Naive B cell (primary cell): ENCODE measurements around the gene F13B. TPM values are rescaled to one million over a fixed set of nuclear protein-coding genes. Genes with fewer than 3 reads are reported as not detected.
"Not testable (repeated sequence)": the region's sequence is repeated elsewhere in the genome, so short reads cannot be mapped to it uniquely, and the experiment has no call there.

Experiments used
- ATAC-seq, 2 donors: fragments of 150-1000 bp; cut with Tn5 transposase; 2 replicates each; pipeline ENCODE4 v1.10.0; 2021; ENCODE audit warnings: low read depth in 2 of 2, mild to moderate bottlenecking in 2 of 2, moderate library complexity in 2 of 2
- DNase-seq: peaks from one replicate; pipeline ENCODE4 v3.0.0; 2022
- H3K27ac Mint-ChIP-seq, 6 donors: one replicate each; pipeline ENCODE4 v1.8.0; 2020 to 2022; ENCODE audit warnings: mild to moderate bottlenecking in 6 of 6, mixed read lengths in 6 of 6, moderate library complexity in 5 of 6, inconsistent platforms in 2 of 6
- H3K27me3 Mint-ChIP-seq, 3 donors: one replicate each; pipeline ENCODE4 v1.8.0; 2021 to 2022; ENCODE audit warnings: mixed read lengths in 3 of 3, mild to moderate bottlenecking in 1 of 3
- H3K36me3 Mint-ChIP-seq, 2 donors: one replicate each; pipeline ENCODE4 v1.8.0; 2020 to 2022; ENCODE audit warnings: mixed read lengths in 2 of 2, inconsistent platforms in 1 of 2, mild to moderate bottlenecking in 1 of 2
- H3K4me1 Mint-ChIP-seq, 3 donors: one replicate each; pipeline ENCODE4 v1.8.0; 2020 to 2022; ENCODE audit warnings: mixed read lengths in 3 of 3, inconsistent platforms in 1 of 3, mild to moderate bottlenecking in 1 of 3, moderate library complexity in 1 of 3
- H3K4me3 Mint-ChIP-seq, 8 donors: one replicate each; pipeline ENCODE4 v1.8.0; 2020 to 2022; ENCODE audit warnings: mild to moderate bottlenecking in 8 of 8, mixed read lengths in 8 of 8, moderate library complexity in 8 of 8, inconsistent platforms in 2 of 8
- H3K9me3 Mint-ChIP-seq, 7 donors: one replicate each; pipeline ENCODE4 v1.8.0; 2020 to 2022; ENCODE audit warnings: mixed read lengths in 7 of 7, mild to moderate bottlenecking in 5 of 7, inconsistent platforms in 2 of 7, moderate library complexity in 1 of 7
- polyA plus RNA-seq, 6 donors: library from polyadenylated mRNA; unstranded; fragments of 300-500 nt; fragmentation: Illumina TruSeq; gene quantifications; one replicate each; pipeline ENCODE4 v1.2.3, GENCODE V29; 2021; ENCODE audit warnings: low read depth in 6 of 6

The F13B gene, protein sequence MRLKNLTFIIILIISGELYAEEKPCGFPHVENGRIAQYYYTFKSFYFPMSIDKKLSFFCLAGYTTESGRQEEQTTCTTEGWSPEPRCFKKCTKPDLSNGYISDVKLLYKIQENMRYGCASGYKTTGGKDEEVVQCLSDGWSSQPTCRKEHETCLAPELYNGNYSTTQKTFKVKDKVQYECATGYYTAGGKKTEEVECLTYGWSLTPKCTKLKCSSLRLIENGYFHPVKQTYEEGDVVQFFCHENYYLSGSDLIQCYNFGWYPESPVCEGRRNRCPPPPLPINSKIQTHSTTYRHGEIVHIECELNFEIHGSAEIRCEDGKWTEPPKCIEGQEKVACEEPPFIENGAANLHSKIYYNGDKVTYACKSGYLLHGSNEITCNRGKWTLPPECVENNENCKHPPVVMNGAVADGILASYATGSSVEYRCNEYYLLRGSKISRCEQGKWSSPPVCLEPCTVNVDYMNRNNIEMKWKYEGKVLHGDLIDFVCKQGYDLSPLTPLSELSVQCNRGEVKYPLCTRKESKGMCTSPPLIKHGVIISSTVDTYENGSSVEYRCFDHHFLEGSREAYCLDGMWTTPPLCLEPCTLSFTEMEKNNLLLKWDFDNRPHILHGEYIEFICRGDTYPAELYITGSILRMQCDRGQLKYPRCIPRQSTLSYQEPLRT
- polyA plus RNA-seq = not detected

DNA sequence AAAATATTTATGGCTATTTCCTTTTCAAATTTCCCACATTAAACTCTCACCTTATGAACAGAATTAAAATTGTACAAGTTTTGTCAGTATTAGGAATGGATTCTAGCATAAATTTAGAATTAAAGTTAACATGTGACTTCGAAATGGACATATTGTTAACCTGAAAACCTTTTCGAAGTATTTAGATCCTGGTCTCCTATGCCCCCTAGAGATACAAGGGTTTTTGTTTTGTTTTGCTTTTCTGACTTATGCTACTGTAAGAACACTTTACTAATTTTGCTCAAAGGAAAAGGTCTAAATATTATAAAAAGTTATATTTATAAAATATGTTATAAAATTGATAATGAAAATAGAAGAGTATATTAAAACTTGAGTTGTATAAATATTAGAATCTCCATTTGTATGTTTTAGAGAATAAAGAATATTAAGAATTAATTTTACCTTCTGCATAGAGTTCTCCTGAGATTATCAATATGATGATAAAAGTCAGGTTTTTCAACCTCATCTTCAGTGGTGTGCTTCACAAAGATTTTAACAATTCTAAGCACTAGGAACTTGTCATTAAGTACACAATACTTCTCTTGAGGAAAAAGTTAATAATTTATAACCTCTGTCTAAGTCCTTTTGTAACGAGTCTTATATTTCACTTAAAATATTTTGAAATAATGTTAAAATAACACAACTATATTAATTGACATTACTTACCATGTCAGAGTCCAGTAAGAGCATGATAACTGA, at the start of gene F13B:
Gene F13B (minus strand): TSS at position 542 of the 738 bp plus-strand sequence. CDS start 37 bp downstream, at position 505.
- Mint-ChIP-seq H3K4me3 (no peak within 1 kb of the TSS), H3K27ac (no peak within 1 kb of the TSS), H3K4me1 (no peaks in the 10 kb centered on the region), H3K36me3 (no peaks in the 10 kb centered on the region), H3K27me3 (no peaks in the 10 kb centered on the region), H3K9me3 (peaks cover 3 to 14% (median 9%) of the 10 kb centered on the region in 7 donors)
- ATAC-seq (no peak), DNase-seq (no peak)

DNA sequence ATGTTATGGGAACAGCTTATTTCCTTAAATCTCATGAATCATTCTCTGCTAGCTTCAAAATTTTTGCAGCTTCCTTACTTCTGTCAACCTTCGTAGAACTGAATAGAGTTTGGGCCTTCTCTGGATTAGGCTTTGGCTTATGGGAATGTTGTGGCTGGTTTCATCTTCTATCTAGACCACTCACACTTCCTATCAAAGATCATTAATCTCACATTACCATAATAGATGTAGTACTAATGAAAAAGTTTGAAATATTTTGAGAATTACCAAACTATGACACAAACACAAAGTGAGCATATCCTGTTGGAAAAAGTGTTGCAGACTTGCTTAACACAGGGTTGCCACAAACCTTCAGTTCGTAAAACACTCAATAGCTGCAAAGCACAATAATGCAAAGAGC, 49.1 kb upstream of the F13B start:
- ATAC-seq (no peak), DNase-seq (no peak)
- no peaks in the 10 kb centered on the region for H3K4me1 Mint-ChIP-seq
- no peaks in the 10 kb centered on the region for H3K36me3 Mint-ChIP-seq
- H3K27me3 Mint-ChIP-seq = no peaks in the 10 kb centered on the region
- H3K4me3 Mint-ChIP-seq = no peak overlapping the region
- no peaks in the 10 kb centered on the region for H3K9me3 Mint-ChIP-seq
- H3K27ac Mint-ChIP-seq = no peak overlapping the region

DNA sequence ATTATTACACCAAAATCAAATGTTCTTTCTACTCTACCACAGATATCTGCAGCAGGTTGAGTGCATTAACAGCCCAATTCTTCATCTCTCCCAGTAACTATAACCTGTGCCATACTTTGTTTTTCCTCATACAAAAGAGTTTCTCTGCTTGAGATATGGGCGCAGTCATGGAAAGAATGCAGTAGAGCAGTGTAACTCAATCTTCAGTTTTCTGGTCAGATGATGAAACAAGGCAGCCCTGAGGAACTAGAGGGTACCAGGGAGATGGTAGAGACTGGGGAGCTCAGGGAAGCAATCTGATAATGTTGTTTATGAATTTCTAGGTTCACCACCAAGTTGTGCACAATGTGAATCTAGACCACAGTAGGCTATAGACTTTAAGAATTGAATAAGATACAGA, 39.8 kb upstream of the F13B start:
- Mint-ChIP-seq H3K36me3 (no peaks in the 10 kb centered on the region), H3K27me3 (no peaks in the 10 kb centered on the region), H3K27ac (no peak overlapping the region), H3K9me3 (peaks cover 0 to 2% (median 0%) of the 10 kb centered on the region in 7 donors), H3K4me1 (no peaks in the 10 kb centered on the region), H3K4me3 (no peak overlapping the region)
- ATAC-seq (no peak), DNase-seq (no peak)

DNA sequence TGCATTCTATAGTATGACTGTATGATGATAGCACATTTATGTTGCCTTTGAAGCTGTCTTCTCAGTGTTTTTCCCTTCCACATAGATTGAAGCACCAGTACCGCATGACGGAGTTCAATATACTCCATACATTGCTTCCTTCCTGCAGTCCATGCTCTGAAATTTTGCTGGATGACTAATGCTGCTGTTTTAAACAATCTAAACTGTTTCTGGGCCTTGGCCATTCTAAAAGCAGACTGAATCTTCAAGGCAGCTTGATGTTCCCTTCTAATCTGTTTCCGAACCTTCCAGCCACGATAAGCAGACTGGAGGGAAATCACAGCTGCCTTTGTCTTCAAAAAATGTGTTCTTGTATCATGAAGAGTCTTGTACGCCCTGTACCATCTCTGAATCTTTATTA, 36.2 kb upstream of the F13B start:
- H3K27me3 Mint-ChIP-seq = no peaks in the 10 kb centered on the region
- H3K9me3 Mint-ChIP-seq = peaks cover 0 to 2% (median 0%) of the 10 kb centered on the region in 7 donors
- no peak overlapping the region for H3K4me3 Mint-ChIP-seq
- H3K27ac Mint-ChIP-seq = no peak overlapping the region
- no peaks in the 10 kb centered on the region for H3K4me1 Mint-ChIP-seq
- no peak for DNase-seq
- no peaks in the 10 kb centered on the region for H3K36me3 Mint-ChIP-seq
- ATAC-seq = no peak

DNA sequence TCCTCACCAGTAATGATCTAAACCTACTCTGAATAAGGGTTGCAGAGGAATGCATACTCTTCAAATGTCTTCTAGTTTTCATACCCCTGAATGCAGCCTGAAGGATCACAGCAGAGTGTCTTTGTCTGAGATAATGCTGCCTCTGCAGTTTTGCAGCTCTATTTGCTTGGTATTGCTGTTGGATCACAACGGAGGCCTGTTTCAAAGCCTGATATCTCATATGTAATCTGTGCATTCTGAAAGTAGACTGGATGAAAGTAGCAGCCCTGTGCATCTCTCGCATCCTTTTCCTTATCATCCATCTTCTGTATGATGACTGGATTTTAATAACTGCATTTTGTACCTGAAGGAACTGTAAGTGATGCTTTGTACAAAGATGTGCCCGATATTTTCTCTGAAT, 34.9 kb upstream of the F13B start:
- Mint-ChIP-seq H3K27me3 (no peaks in the 10 kb centered on the region), H3K4me1 (no peaks in the 10 kb centered on the region), H3K27ac (no peak overlapping the region), H3K36me3 (no peaks in the 10 kb centered on the region), H3K4me3 (no peak overlapping the region), H3K9me3 (no peaks in the 10 kb centered on the region)
- ATAC-seq (no peak), DNase-seq (no peak)

DNA sequence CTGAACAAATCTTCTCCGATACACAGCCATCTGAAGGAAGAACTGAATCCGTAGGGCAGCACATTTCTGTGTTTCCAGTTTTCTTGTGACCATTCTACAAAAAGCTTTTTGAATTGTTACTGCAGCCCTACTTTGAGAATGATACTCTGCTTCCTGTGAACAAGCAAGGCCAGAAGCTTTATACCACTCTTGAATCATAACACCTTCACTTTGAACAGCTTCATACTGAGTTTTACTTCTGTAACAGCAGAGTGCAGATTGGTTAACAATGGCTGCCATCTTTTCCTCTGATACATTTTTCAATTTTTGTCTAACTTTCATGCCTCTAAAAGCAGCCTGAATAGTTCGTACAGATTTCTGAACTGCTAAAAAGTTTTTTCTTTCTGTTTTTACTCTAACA, 33.6 kb upstream of the F13B start:
- Mint-ChIP-seq H3K9me3 (no peaks in the 10 kb centered on the region), H3K27ac (no peak overlapping the region), H3K4me1 (no peaks in the 10 kb centered on the region), H3K27me3 (no peaks in the 10 kb centered on the region), H3K36me3 (no peaks in the 10 kb centered on the region), H3K4me3 (no peak overlapping the region)
- DNase-seq = no peak
- ATAC-seq = no peak

DNA sequence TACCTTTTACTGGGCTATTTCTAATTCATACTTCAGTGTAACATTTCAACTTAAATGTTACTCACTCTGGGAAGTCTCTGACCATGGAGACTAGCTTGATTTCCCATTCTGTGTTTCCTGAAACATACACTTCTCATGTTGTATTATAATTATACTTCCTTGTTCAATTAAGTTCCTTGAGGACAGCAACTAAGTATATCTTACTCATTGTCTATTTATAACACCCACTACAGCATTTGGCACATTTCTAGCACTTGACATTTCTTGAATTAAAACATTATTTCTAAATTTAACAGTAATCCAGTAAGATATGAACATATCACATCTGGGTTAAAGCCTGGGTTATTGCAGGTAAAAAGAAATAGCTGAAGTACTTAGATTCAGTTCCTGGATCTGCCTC, 32.4 kb upstream of the F13B start:
- no peaks in the 10 kb centered on the region for H3K36me3 Mint-ChIP-seq
- H3K4me3 Mint-ChIP-seq = no peak overlapping the region
- no peaks in the 10 kb centered on the region for H3K9me3 Mint-ChIP-seq
- no peak overlapping the region for H3K27ac Mint-ChIP-seq
- no peak for ATAC-seq
- DNase-seq = no peak
- H3K27me3 Mint-ChIP-seq = no peaks in the 10 kb centered on the region
- H3K4me1 Mint-ChIP-seq = no peaks in the 10 kb centered on the region

DNA sequence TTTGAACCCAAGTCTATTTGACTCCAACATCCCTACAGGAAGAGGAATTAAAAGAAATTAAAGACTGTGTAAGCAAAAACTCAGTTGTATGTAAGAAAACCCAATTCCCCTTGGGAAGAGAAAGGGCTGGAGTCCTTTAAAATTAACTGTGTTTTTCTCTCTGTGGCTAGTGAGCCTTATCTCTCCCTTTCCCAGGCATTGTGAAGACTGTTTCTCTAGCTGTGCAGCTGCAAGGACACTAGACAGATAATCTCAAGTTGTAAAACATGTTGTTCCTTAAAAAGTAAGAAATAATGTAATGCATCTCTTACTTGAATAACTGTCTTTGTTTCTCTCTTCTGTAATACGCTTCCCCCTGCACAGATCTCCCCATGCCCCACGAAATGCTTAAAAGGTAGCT, 29.9 kb upstream of the F13B start:
- not testable (repeated sequence) for H3K4me1 Mint-ChIP-seq, ATAC-seq

DNA sequence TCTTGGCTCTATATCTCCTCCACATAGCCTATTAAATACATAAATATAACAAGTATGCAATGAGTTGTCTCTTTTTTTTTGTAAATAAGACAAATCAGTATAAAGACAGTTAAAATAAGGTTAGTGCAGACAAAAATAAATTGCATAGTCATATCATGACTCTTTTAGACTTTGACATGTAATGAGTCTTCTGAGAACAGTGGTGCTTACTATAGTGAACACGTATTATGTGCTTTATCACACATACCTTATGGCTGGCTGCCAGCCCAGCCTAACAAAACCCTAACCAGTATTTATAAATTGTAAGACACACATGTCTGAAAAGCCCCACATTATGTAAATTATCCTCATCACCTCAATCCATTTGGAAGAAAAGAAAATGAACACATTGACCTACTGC, 29.1 kb upstream of the F13B start:
- no peaks in the 10 kb centered on the region for H3K27me3 Mint-ChIP-seq
- H3K4me1 Mint-ChIP-seq = no peaks in the 10 kb centered on the region
- H3K4me3 Mint-ChIP-seq = no peak overlapping the region
- no peak for DNase-seq
- H3K27ac Mint-ChIP-seq = no peak overlapping the region
- no peak for ATAC-seq
- H3K36me3 Mint-ChIP-seq = no peaks in the 10 kb centered on the region
- H3K9me3 Mint-ChIP-seq = no peaks in the 10 kb centered on the region

More for the DNA sequence above, 29.9 kb upstream of the F13B start:
- H3K4me3 Mint-ChIP-seq, DNase-seq, H3K27ac Mint-ChIP-seq, H3K27me3 Mint-ChIP-seq, H3K36me3 Mint-ChIP-seq, H3K9me3 Mint-ChIP-seq: not testable (repeated sequence)

DNA sequence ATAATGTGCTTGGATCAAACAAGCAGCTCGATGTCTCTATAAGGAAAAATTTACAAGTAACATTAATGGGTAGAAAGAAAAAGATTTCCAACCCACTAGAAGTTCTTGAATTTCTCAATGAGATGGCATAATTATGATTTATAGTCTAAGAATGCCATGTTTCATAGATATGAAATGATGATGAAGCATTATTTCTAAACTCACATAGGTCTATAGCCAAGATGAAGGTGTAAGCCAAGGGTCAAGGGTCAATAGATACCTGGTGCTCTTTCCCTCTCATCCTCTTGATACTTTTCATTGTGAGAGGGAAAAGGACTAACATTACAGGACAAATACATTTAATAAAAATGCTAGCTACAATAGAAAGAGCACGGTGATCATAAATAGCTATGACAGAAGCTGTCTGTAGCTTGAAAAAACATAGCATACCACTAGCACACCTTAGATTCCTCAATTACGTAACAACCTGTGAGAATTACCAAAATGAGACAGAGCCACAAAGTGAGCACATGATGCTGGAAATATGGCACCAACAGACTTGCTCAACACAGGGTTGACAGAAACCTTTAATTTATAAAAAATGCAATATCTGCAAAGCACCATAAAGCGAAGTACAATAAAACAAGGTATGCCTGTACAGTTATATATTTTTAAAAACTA, 26.3 kb upstream of the F13B start:
- Mint-ChIP-seq H3K27ac (no peak overlapping the region), H3K27me3 (no peaks in the 10 kb centered on the region), H3K36me3 (no peaks in the 10 kb centered on the region), H3K4me1 (no peaks in the 10 kb centered on the region), H3K9me3 (no peaks in the 10 kb centered on the region), H3K4me3 (no peak overlapping the region)
- no peak for ATAC-seq
- DNase-seq = no peak

DNA sequence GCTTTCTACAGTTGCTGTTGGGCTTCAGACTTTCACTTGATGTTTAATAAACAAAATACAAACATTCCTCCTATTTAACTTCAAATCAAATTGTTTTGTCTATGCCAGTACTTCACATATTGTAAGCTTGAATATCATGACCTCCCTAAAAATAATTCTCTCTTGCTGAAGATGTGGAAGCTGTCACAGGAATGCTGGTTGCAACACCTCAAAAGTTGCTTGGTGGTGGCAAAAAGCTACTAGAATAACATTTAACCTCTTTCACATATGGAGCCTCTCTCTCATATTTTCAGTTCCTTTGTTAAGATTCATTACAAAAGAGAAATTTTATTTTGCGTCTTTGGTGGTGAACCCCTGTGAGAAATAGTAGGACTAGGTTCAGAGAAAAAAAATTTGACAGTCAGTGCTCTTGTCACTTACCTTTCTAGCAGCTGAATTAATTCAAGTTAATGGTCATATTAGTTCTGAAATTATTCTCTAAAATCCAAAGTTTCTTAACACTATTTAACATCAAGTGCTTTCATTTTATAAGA, 25.5 kb upstream of the F13B start:
- DNase-seq (no peak), ATAC-seq (no peak)
- H3K4me3 Mint-ChIP-seq = no peak overlapping the region
- no peaks in the 10 kb centered on the region for H3K27me3 Mint-ChIP-seq
- H3K4me1 Mint-ChIP-seq = no peaks in the 10 kb centered on the region
- no peak overlapping the region for H3K27ac Mint-ChIP-seq
- no peaks in the 10 kb centered on the region for H3K9me3 Mint-ChIP-seq
- no peaks in the 10 kb centered on the region for H3K36me3 Mint-ChIP-seq

DNA sequence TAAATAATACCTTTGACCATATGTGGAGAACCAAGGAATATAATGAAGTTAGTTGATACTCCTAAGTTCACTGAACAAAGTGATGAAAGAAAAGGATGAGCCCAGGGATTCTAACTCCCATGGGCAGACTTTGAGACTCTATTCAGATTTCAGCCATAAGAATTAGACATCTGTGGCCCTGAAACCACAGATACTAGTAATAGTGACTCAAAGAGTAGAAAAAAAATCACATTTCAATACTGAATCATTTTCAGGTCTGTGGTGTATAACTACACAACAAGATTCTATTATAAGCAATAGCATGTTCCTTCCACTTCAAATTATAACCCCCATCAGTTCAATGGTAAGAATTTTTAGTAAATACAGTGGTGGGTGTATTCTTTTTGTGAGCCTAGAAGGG, 16.4 kb upstream of the F13B start:
- H3K36me3 Mint-ChIP-seq = peaks cover 0 to 9% of the 10 kb centered on the region in 2 donors

DNA sequence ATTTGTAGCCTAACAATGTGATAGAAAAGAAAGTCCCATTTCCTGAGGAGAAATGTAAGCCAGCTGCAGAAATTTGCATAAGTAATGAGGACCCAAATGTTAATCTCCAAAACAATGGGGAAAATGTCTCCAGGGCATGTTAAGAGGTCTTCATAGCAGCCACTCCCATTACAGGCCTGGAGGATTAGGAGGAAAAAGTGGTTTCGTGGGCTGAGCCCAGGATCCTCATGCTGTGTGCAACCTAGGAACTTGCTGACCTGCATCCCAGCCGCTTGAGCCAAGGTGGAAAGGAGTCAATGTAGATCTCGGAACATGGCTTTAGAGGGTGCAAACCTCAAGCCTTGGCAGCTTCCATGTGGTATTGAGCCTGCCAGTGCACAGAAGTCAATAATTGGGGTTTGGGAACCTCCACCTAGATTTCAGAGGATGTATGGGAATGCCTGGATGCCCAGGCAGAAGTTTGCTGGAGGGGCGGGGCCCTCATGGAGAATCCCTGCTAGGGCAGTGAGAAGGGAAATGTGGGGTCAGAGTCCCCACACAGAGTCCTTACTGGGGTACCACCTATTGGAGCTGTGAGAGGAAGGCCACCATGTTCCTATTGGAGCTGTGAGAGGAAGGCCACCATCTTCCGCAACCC, 14.2 kb upstream of the F13B start:
- Mint-ChIP-seq H3K27ac (no peak overlapping the region), H3K4me1 (no peaks in the 10 kb centered on the region), H3K27me3 (no peaks in the 10 kb centered on the region), H3K9me3 (peaks cover 8 to 30% (median 17%) of the 10 kb centered on the region in 7 donors), H3K4me3 (no peak overlapping the region), H3K36me3 (peaks cover 0 to 9% of the 10 kb centered on the region in 2 donors)
- DNase-seq = no peak
- ATAC-seq = no peak

More for the DNA sequence above, 16.4 kb upstream of the F13B start:
- H3K27me3 Mint-ChIP-seq = no peaks in the 10 kb centered on the region
- ATAC-seq (no peak), DNase-seq (no peak)
- H3K9me3 Mint-ChIP-seq = peaks cover 8 to 30% (median 17%) of the 10 kb centered on the region in 7 donors
- H3K4me3 Mint-ChIP-seq = no peak overlapping the region
- no peak overlapping the region for H3K27ac Mint-ChIP-seq
- no peaks in the 10 kb centered on the region for H3K4me1 Mint-ChIP-seq
